ENCODE measurements around the gene OLR1. TPM values are rescaled to one million over a fixed set of nuclear protein-coding genes. Genes with fewer than 3 reads are reported as not detected.
"Not testable (repeated sequence)": the region's sequence is repeated elsewhere in the genome, so short reads cannot be mapped to it uniquely, and the experiment has no call there.

Gene OLR1
- not detected in 2 replicates for total RNA-seq (2014; rRNA removed; shearing (Covaris generic))

DNA sequence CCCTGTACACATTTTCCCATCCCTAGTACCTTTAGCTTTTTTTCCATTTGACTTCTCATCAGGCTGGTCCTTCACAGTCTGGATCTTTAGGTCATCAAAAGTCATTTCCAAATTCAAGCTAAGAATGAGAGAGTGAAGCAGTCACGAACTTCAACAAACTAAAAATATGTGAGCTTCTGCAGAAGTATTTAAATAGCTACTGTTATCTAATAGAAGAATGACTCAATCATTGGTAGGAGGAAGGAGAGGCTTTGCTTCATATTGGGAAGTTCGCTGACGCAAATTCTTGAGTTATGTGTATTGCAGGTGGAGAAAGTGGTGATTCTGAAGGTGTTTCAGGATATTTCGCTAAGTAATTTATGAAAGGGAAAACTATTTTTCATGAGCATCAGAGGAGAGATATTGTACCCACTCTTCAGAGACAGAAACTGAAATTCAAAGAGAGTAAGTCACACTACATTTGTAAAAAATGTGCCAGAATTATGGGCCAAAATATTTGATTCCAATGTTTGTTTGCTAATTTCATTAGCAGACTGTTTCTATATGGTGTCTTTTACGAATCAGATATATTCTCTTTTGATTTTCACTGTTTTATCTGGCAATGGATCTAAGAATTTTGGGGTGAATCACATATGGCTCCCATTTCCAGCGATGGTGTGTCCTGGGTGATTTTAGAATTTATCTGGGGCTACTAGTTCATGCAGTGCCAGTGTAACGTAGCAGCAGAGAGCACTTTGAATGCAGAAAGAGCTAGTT, at the start of gene OLR1:
Gene OLR1 (minus strand): TSS at position 160 of the 756 bp plus-strand sequence. CDS start 55 bp downstream, at position 105.
- DNase-seq (ENCODE audit: low read depth) = no peak

- no peak for DNase-seq (ENCODE audit: low read depth)
Measured at GRCh38 chr12:10220398-10221077, 48.6 kb upstream of the OLR1 start.

DNA sequence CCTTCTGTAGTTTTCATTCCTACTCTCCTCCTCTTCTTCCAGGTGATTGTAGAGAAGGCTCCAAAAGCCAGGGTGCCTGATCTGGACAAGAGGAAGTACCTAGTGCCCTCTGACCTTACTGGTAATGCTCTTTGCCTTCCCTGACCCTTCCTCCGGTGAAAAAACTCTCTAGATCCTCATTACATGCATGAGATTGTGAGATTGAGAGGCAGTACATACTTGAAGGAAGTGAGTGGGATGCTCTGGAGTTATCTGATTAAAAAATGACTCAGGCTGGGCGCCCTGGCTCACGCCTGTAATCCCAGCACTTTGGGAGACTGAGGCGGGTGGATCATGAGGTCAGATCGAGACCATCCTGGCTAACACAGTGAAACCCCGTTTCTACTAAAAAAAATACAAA, 46.1 kb upstream of the OLR1 start:
- DNase-seq (ENCODE audit: low read depth) = no peak

- not testable (repeated sequence) for DNase-seq (ENCODE audit: low read depth)
Measured at GRCh38 chr12:10215946-10216345, 44.0 kb upstream of the OLR1 start.

DNA sequence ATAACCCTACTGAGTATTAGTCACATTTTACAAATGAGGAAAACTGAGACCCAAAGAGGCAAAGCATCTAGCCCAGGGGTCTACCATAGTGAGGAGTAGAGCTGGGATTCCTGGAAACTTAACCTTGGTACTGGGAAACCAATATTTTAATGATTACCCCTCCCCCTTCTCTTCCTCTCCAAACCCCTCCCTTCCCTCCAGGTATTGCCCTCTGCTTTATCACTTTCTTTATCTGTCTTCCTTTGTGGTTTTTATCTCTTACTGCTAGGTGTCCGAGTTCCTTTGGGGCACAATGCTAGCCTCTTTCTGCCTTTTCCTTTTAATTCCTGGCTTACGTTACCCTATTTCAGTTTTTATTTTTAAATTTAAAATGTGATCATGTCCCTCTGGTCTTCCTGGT, 43.5 kb upstream of the OLR1 start:
- DNase-seq (ENCODE audit: low read depth) = no peak

GRCh38 chr12:10214895-10215267, 42.9 kb upstream of the OLR1 start:
- DNase-seq (ENCODE audit: low read depth) = no peak

DNA sequence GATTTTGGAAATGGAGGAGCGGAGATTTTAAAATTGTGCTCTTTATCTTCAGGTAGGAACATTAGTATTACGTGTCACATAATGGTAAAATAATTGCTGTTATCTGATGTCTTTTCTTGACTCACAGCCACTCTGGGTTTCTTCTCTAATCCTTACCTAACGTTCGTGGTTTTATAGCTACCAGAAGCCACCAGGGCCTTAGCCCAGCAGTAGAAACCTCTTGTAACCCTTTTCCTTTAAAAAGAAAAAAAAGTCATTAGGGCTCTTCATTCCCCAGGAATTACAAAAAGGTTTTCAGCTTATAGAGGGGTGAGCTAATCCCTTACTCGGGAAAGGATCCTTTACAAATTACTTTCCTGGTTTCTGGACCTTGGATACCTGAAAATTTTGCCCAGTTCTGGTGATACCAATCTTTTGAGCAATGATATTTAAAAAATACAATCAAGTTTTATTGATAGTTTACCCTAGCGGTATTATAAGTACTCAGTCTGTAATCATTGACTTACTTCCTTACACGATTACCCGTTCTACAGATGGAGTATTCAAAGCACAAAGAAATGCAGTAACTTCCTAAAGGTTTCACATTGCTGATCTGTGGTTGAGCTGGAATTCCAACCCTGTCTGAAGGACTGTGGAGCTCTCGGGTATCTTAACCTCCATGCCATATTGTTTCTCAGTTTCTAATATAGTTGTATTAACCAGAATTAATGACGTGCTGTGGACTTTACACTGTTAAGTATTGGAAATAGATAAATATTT, 42.4 kb upstream of the OLR1 start:
- DNase-seq (ENCODE audit: low read depth) = peak; percentile 51

DNA sequence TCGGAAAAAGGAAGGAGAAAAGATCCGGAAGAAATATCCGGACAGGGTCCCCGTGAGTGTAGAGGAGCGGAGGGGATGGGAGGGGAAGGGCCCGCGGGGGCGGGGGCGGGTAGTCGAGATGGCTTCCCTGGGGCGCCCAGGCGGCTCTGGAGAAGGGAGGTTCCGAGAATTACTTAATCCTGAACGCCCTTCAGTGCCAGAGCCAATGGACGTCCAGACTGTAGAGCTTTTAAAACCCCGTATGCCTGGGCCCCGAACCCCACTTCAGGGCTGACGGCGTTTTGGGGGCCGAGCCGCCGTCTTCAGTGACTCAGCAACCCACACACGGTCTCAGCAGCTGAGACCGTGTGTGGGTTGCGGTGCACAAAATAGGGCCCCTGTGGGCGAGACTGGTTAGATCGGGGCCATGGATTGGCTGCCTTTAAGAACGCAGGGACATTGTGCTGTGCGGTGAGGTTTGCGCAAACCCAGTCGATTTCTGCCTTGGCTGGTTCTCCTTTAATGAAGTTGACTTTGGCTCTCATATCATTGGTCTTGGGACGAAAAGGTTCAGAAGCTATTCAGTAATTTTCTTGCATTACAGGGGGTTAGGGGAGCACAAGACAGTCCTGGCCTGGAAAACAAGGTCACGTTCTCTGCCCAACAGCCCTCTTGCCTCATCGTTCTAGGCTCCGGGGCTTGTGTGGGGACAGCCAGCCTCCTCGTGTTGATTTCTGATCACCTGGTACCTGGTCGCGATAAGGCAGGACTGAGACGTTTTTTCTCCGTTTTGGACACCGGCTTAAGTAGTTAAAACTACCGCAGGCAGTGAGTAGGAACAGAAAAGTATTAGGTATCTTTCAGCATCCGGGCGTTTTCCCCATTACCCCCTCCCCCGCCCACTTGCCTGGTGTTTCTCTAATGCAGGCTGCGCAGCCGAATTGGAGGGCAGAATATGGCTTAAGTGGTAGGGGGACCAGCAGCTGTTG, 41.5 kb upstream of the OLR1 start:
- peak; percentile 80 for DNase-seq (ENCODE audit: low read depth)

- peak; percentile 73 for DNase-seq (ENCODE audit: low read depth)
Measured at GRCh38 chr12:10212739-10213131, 40.8 kb upstream of the OLR1 start, which contains the start of gene GABARAPL1. TSS of gene GABARAPL1 (plus strand) at chr12:10212877. CDS start at chr12:10213130, 253 bp downstream.

DNA sequence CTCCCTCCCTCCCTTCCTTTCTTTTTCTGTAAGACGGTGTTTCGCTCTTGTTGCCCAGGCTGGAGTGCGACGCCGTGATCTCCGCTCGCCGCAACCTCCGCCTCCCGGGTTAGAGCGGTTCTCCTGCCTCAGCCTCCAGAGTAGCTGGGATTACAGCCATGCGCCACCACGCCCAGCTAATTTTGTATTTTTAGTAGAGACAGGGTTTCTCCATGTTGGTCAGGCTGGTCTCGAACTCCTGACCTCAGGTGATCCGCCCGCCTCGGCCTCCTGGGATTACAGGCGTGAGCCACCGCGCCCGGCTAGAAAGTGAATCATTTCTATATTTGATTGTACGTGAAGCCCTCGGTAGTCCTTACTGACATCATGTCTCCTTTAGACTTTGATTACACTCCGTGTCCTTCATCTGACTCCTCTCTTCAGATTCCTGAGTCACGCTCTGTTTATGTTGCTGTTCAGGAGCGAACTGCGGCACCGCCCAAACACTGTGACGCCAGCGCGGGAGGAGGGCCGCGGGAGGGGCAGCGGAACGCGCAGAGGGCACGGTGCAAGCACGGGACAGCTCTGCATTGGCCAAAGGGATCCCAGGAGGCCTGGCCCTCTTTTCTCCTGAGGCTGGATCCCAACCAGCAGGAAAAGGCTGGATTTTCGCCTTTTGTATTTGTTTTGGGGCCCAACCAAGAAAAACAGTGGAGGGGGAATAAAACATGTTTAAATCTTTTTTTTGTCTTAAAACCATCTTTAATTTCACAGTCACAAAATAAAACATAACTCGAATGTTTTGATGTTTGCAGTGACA, 40.2 kb upstream of the OLR1 start:
- peak; percentile 96 for DNase-seq (ENCODE audit: low read depth)

GRCh38 chr12:10211101-10211939, 39.4 kb upstream of the OLR1 start:
- DNase-seq (ENCODE audit: low read depth) = no peak

DNA sequence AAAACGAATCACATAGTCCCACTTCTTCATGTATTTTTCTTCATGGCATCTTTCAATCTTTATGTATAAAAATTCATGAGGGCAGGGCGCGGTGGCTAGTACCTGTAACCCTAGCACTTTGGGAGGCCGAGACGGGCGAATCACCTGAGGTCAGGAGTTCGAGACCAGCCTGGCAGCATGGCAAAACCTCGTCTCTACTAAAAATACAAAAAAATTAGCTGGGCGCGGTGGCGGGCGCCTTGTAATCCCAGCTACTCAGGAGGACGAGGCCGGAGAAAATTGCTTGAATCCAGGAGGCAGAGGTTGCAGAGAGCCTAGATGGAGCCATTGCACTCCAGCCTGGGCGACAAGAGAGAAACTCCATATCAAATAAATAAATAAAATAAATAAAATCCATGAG, 38.3 kb upstream of the OLR1 start:
- DNase-seq (ENCODE audit: low read depth) = no peak

DNA sequence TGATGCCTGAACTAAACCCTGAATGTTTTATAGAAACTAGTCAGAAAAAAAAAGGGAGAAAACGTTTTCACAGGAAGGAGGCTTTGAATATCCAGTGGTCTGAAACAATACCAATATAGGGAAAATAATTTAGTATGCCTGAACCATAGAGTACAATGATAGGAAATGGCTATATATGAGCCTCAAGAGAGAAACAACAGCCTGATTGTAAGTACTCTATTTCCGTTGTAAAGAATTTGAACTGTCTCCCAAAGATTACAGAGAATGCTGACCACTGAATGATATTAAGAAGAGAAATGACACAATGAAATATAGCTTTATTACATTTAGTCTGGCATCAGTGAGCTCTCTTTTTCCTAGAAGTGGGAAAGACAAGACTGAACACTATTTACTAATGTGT, 35.2 kb upstream of the OLR1 start:
- DNase-seq (ENCODE audit: low read depth) = no peak

DNA sequence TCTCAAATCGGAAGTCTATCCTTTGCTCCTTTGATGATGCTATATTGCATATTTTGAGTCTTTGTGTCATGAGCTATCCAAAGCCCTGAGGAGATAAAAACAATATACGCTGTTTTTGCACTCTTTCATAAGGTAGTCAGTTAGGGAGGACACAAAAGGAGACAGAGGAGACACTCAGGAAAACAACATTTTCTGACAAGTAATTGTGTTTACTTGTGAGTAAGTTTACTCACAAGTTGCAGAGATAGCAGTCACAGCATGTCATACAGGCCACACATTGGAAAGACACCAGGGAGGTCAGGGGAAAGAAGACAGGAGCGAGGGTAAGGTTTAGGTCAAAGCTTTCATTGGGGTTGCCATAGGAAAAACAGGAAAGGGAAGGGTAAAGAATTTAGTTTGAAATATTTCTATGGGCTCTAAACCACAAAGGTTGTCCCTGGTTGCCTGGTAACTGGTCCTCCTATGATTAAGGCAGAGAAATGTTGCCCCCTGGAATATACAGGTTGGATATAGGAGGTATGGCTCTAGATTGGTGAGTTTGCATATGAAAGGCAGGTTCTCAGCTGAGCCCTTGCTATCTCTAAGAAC, 33.4 kb upstream of the OLR1 start:
- no peak for DNase-seq (ENCODE audit: low read depth)

DNA sequence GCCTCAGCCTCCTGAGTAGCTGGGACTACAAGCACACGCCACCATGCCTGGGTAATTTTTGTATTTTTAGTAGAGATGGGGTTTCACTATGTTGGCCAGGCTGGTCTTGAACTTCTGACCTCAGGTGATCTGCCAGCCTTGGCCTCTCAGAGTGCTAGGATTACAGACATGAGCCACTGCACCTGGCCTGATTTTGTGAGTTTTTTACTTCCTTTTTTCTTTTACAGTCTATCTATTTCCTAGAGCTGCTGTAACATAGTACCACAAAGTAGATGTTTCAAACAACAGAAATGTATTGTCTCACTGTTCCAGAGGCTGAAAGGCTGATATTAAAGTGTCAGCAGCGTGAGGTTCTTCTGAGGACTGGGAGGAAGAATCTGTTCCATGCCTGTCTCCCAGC, 32.6 kb upstream of the OLR1 start:
- DNase-seq (ENCODE audit: low read depth) = not testable (repeated sequence)

DNA sequence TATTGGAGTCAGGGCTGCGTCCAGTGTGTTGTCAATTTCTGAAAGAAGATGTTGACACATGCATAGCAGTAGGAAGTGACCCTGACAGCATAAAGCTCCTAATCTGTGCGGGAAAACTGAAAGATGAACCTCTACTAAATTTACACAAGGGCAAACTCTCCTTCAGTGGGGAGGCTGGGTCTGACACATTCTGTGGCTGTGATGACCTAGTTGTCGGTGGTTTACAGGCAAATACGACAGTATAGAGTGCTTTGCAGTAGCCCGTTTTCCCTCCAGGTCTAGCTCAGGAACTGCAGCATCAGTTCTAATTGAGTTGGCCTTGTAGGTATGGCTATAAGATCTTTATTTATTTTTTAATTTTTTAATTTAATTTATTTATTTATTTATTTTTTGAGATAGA, 25.9 kb upstream of the OLR1 start:
- DNase-seq (ENCODE audit: low read depth) = no peak

DNA sequence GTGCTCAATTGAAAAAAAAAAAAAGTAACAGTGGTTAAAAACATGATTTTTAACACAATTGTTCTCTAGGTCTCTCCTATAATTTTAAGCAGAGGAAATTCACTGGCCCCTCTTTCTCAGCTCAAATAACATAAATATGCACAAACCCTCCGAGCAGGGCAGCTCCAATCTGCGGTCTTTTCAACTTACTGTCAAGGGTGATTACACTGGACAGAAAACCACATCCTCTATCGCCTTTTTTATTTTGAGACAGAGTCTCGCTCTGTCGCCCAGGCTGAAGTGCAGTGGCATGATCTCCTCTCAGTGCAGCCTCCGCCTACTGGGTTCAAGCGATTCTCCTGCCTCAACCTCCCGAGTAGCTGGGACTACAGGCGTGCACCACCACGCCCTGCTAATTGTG, 24.3 kb upstream of the OLR1 start:
- DNase-seq (ENCODE audit: low read depth) = peak; percentile 31

DNA sequence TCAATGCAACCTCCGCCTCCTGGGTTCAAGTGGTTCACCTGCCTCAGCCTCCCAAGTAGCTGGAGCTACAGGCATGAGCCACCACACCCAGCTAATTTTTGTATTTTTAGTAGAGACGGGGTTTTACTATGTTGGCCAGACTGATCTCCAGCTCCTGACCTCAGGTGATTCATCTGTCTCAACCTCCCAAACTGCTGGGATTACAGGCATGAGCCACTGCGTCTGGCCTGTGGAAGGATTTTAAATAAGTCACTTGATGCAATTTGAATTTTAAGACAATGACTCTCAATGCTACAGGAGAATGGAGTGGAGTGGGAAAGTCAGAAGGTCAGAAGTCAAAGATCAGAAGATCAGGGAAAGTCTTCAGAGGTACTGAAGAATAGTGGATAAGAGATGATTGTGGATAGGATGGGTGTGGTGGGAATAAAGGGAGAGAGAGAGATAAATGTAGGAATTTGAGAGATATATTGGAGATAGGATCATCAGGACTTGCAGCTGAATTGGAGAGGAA, 22.3 kb upstream of the OLR1 start:
- DNase-seq (ENCODE audit: low read depth) = no peak

DNA sequence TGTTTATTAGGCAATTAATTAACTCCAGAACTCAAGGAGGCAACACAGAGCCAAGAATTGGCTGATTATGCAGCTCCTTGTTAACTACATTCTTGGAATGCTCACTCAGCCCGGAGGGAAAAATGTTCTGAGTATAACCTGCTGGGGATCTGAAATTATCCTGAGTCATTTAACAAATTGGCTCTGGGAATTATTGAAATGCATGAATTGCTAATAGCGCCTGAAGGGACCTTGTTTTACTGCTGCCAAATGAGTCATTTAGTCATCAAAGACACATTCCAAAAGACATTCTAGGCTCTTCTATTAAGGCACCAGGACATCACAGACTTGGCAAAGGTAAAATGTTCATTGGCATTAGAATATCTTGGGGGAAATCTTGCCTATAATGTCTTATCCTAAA, 19.9 kb upstream of the OLR1 start:
- peak; percentile 51 for DNase-seq (ENCODE audit: low read depth)

Measured in RPMI7951 (cell line).